GM18517 (cell line): ENCODE data around the gene INSM1.

Source experiments
- ATAC-seq: cut with Tn5 transposase; IDR thresholded peaks from one replicate; pipeline ENCODE4 v1.9.1; 2021; ENCODE audit warnings: mild to moderate bottlenecking, moderate library complexity; ENCODE audit not compliant: unreplicated experiment

Gene INSM1

GRCh38 chr20:20393207-20394120 is 25.6 kb downstream of the INSM1 start:
- no peak for ATAC-seq

- no peak for ATAC-seq
These were observed 27.2 kb downstream of the INSM1 start for GRCh38 chr20:20395087-20395486.

GRCh38 chr20:20395903-20396568 is 28.1 kb downstream of the INSM1 start:
- ATAC-seq = no peak

GRCh38 chr20:20396794-20397193 is 28.9 kb downstream of the INSM1 start:
- ATAC-seq = no peak

- no peak for ATAC-seq
These were observed 30.2 kb downstream of the INSM1 start for GRCh38 chr20:20398123-20398522.

- ATAC-seq = no peak
These were observed 31.9 kb downstream of the INSM1 start for GRCh38 chr20:20399531-20400500.

- ATAC-seq = no peak
These were observed 34.1 kb downstream of the INSM1 start for GRCh38 chr20:20401991-20402390.

GRCh38 chr20:20404633-20405032 is 36.7 kb downstream of the INSM1 start:
- ATAC-seq = no peak

GRCh38 chr20:20405623-20406022 is 37.7 kb downstream of the INSM1 start:
- ATAC-seq = no peak

GRCh38 chr20:20406306-20406705 is 38.4 kb downstream of the INSM1 start:
- no peak for ATAC-seq

- ATAC-seq = no peak
These were observed 40.2 kb downstream of the INSM1 start for GRCh38 chr20:20407891-20408805.

- no peak for ATAC-seq
These were observed 41.4 kb downstream of the INSM1 start for GRCh38 chr20:20409331-20409730.

- ATAC-seq = no peak
These were observed 42.8 kb downstream of the INSM1 start for GRCh38 chr20:20410678-20411077.

GRCh38 chr20:20411402-20411801 is 43.5 kb downstream of the INSM1 start:
- ATAC-seq = no peak

GRCh38 chr20:20411836-20412235 is 43.9 kb downstream of the INSM1 start:
- no peak for ATAC-seq

- no peak for ATAC-seq
These were observed 44.8 kb downstream of the INSM1 start for GRCh38 chr20:20412750-20413149.

- no peak for ATAC-seq
These were observed 45.9 kb downstream of the INSM1 start for GRCh38 chr20:20413810-20414281.

GRCh38 chr20:20414640-20415220 is 46.8 kb downstream of the INSM1 start:
- ATAC-seq = no peak

GRCh38 chr20:20415321-20415720 is 47.4 kb downstream of the INSM1 start:
- no peak for ATAC-seq
